OCI-LY7 (cell line): ENCODE data around the gene RTKN2.

Experiments used
- CTCF ChIP-seq: fragments of 200-600 bp; sonication (generic); conservative IDR thresholded peaks from 2 replicates; pipeline ENCODE4 v1.5.1; 2014; ENCODE audit warnings: mild to moderate bottlenecking, antibody characterized with exemption, low read length, moderate library complexity, mixed read lengths
- EZH2phosphoT487 ChIP-seq: fragments of 200-600 bp; sonication (generic); IDR thresholded peaks from 2 replicates; pipeline ENCODE4 v1.6.1; 2018; ENCODE audit warnings: low read depth, borderline replicate concordance, mild to moderate bottlenecking, mixed run types, antibody characterized with exemption, low read length, moderate library complexity, mixed read lengths

DNA sequence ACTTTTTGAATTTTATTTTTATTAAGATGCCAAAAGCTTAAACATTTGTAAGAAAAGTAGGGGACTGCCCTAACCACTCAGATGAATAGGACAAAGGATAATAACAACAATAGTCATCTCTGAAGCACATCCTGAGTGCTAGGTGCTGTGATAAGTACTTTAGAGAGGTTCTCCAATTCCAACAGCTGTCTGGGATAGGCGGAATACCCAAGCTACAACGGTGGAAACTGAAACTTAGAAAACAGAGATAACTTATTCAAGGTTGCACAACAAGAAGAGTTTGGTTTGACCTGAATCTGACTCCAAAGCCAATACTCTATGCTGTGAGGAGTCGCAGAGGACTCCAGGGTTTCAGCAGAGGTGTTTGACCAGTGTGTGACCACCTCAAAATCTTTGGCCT is 2.0 kb downstream of the RTKN2 start:
- no peak for TF ChIP-seq CTCF
- no peak for TF ChIP-seq EZH2phosphoT487
